Ovary (tissue), 9 donors: ENCODE measurements around the gene CASK. TPM values are rescaled to one million over a fixed set of nuclear protein-coding genes. Genes with fewer than 3 reads are reported as not detected.

ENCODE experiments used
- DNase-seq, 5 donors: peaks; one replicate each; pipeline ENCODE4 v3.0.0-alpha.2; 2019 to 2020
- H3K27ac ChIP-seq, 2 donors: fragments of 200-600 bp; one replicate each; pipeline versions ENCODE4 v1.5.1 to v1.8.0; 2019 to 2022
- H3K27me3 ChIP-seq: fragments of 200-600 bp; one replicate; pipeline ENCODE4 v1.8.0; 2022
- H3K36me3 ChIP-seq: fragments of 200-600 bp; sonication (generic); one replicate; pipeline ENCODE4 v1.5.1; 2019
- H3K4me1 ChIP-seq: one replicate; pipeline ENCODE4 v1.8.1; 2013; ENCODE audit warnings: mild to moderate bottlenecking, moderate library complexity; ENCODE audit not compliant: insufficient read depth
- H3K4me3 ChIP-seq: fragments of 200-600 bp; sonication (generic); one replicate; pipeline ENCODE4 v1.5.1; 2017
- H3K9me3 ChIP-seq, 2 donors: fragments of 200-600 bp in 1 of 2; sonication (generic) in 1 of 2; one replicate each; pipeline versions ENCODE4 v1.5.1 to v1.8.1; 2013 to 2019; ENCODE audit warnings: mild to moderate bottlenecking in 1 of 2, moderate library complexity in 1 of 2
- EP300 ChIP-seq: sonication (generic); formaldehyde crosslinking; IDR thresholded peaks from one replicate; pipeline ENCODE4 v1.6.1; 2017; ENCODE audit warnings: antibody characterized with exemption
- POLR2A ChIP-seq: fragments of 450-650 bp; IDR thresholded peaks from one replicate; pipeline ENCODE4 v1.6.1; 2017; ENCODE audit warnings: antibody characterized with exemption, mild to moderate bottlenecking, moderate library complexity
- WGBS, 3 donors: extraction: QIAGEN DNeasy Blood & Tissue Kit in 1 of 3; methylation state at CpG; one replicate each; pipeline versions ENCODE4 v1.1.5 to v1.1.7; 2013 to 2017; 5-methylcytosine and 5-hydroxymethylcytosine counted together
- intact Hi-C, 4 donors: fragments of 100-400 bp; cut with DNase I; formaldehyde crosslinking; loops; one replicate each; pipeline versions ENCODE4 v1.11.0 to v1.15.1; 2022 to 2023
- polyA plus RNA-seq, 2 donors: library from polyadenylated mRNA; stranded (reverse); fragments of 200-250 nt in 1 of 2; fragments of 350-450 nt in 1 of 2; fragmentation: Illumina TruSeq in 1 of 2; extraction: RNeasy Lipid Tissue Mini Kit (QIAGEN cat#74804) in 1 of 2; gene quantifications; one replicate each; pipeline ENCODE4 v1.2.3, GENCODE V29; 2013 to 2014
- total RNA-seq, 7 donors: library from RNA; depleted of rRNA in 2 of 7; stranded (reverse); fragments of >200 nt in 2 of 7; fragmentation: NEBNext Ultra II Directional in 3 of 7; extraction: Animal tissue kit (Norgen Biotek cat#: 25700) in 3 of 7; gene quantifications; one replicate each; pipeline versions ENCODE4 v1.1.0 to v1.2.4, GENCODE V29; 2016 to 2023
- TF ChIP-seq, protein P1 (sequence below), 3 donors: fragments of 450-650 bp in 2 of 3; fragments of 200-600 bp in 1 of 3; IDR thresholded peaks; one replicate each; pipeline versions ENCODE4 v1.5.1 to v1.8.0; 2016 to 2022; ENCODE audit warnings: antibody characterized with exemption in 3 of 3, mild to moderate bottlenecking in 1 of 3
- donor health status: DM: no; HTN: no; CAD: no; lungs with moderate emphysema.
- donor health status: DM: no; HTN: no; CAD: no.
- donor health status: Bipolar disorder and iron deficiency.
- donor health status: DM: yes; HTN: yes; CAD: no.
- donor health status: DM: no; HTN: no; CAD: no.
- donor health status: DM: yes; HTN: yes; CAD: no.

CASK gene
- total and polyA plus RNA-seq, 9 donors: 11.3 to 70.9 (median 36.8) TPM

DNA sequence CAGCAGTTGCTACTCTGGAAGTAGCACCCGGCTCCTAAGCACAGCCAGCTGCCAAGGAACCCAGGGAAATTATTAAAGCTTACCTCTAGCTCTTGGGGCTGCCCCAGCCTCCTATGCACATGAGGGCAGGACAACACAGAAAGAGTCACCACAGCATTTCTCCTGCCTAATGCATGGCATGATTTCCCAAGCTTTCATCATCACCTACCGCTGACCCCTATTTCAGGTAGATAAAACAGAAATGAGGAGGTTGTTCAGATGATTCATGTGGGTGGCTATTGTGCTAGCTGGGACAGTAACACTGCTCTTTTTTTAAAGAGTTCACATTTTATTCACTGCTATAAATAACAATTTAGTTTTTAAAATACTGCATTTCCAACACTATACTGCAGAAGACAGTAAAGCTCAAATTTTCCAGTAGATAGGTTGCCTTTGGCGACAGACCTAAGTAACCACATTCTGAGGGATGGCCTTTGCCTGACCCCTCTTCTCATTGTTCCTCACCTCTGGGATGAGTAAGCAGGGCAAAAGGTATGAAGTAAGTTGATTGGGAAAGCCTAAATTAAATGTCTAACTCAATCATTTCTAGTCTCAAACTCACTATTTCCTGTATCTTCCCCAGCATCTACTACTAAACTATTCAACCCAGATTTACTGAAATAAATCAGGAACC, 16.7 kb downstream of the CASK start:
- Histone ChIP-seq H3K9me3 (no peaks in the 10 kb centered on the region), H3K4me1 (no peaks in the 10 kb centered on the region), H3K36me3 (no peaks in the 10 kb centered on the region), H3K27me3 (no peaks in the 10 kb centered on the region), H3K4me3 (no peak overlapping the region), H3K27ac (no peak overlapping the region)
- no peak for DNase-seq
- intact Hi-C loops: no loop called here
- TF ChIP-seq, protein P1, sequence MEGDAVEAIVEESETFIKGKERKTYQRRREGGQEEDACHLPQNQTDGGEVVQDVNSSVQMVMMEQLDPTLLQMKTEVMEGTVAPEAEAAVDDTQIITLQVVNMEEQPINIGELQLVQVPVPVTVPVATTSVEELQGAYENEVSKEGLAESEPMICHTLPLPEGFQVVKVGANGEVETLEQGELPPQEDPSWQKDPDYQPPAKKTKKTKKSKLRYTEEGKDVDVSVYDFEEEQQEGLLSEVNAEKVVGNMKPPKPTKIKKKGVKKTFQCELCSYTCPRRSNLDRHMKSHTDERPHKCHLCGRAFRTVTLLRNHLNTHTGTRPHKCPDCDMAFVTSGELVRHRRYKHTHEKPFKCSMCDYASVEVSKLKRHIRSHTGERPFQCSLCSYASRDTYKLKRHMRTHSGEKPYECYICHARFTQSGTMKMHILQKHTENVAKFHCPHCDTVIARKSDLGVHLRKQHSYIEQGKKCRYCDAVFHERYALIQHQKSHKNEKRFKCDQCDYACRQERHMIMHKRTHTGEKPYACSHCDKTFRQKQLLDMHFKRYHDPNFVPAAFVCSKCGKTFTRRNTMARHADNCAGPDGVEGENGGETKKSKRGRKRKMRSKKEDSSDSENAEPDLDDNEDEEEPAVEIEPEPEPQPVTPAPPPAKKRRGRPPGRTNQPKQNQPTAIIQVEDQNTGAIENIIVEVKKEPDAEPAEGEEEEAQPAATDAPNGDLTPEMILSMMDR (IDR thresholded peaks at IDR 0.05): no peak
- TF ChIP-seq POLR2A (no peak), EP300 (no peak)
- 72 to 88% (median 87%) methylated on average over 3 of the region's 3 CpGs for WGBS, 3 donors

DNA sequence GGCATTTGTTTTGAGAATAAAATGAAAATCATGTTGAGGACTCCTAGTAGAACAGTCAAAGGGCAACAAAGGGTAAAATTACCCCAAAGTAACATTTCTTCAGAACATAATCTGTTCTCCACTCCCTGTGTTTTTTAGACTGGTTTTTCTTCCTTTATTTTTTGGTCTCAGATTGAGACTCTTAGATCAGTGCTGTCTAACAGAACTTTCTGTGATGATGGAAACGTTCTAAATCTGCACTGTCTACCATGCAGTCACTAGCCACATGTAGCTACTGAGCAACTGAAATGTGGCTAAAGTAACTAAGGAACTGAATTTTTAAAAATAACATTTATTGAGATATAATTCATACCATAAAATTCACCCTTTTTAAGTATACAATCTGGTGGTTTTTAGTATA, 19.8 kb downstream of the CASK start:
- WGBS, 3 donors: 46 to 59% (median 51%) methylated on average over 1 of the region's 1 CpG
- Histone ChIP-seq H3K9me3 (no peaks in the 10 kb centered on the region), H3K4me1 (no peaks in the 10 kb centered on the region), H3K27me3 (no peaks in the 10 kb centered on the region), H3K4me3 (no peak overlapping the region), H3K27ac (no peak overlapping the region), H3K36me3 (no peaks in the 10 kb centered on the region)
- TF ChIP-seq POLR2A: no peak
- no peak for TF ChIP-seq EP300
- TF ChIP-seq, protein P1 (IDR thresholded peaks at IDR 0.05): no peak
- intact Hi-C loops: no loop called here
- no peak for DNase-seq

DNA sequence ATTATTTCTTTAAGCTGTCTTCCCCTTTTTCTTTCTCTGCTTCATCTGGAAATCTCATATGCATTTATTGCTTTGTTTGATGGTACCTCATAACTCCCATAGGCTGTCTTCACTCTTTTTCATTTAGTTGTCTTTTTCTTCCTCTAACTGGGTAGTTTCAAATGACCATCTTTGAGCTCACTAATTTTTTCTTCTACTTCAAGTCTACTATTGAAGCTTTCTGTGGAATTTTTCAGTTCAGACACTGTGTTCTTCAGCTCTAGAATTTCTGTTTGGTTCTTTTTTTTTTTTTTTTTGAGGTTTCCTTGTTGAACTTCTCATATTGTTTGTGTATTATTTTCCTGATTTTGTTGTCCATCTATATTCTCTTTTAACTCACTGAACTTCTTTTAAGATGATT, 23.0 kb downstream of the CASK start:
- H3K4me3 ChIP-seq: no peak overlapping the region
- H3K36me3 ChIP-seq: no peaks in the 10 kb centered on the region
- H3K27ac ChIP-seq: no peak overlapping the region
- no peak for DNase-seq
- H3K4me1 ChIP-seq: no peaks in the 10 kb centered on the region
- H3K27me3 ChIP-seq: no peaks in the 10 kb centered on the region
- intact Hi-C loops: no loop called here
- TF ChIP-seq, protein P1 (IDR thresholded peaks at IDR 0.05): no peak
- no peak for TF ChIP-seq POLR2A
- TF ChIP-seq EP300: no peak
- no peaks in the 10 kb centered on the region for H3K9me3 ChIP-seq

DNA sequence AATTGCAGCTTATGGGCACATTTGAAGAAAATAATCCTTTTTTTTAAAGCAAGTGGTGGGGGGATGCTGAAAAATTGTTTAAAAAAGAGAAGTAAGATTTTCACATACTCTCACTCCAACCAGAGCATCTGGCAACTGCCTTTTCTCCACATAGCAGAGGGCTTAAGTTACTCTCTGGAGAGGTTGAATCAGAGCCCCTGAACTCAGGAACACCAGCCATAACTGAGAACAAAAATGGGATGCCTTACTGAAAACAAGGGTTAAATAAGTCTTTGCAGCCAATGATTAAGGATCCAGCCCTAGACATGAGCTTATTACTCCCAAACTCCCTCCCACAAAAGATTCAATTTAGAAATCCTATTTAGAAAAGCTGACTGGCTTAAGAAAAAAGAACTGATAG, 27.5 kb downstream of the CASK start:
- H3K27me3 ChIP-seq: no peaks in the 10 kb centered on the region
- H3K36me3 ChIP-seq: no peaks in the 10 kb centered on the region
- TF ChIP-seq EP300: no peak
- TF ChIP-seq, protein P1 (IDR thresholded peaks at IDR 0.05): no peak
- TF ChIP-seq POLR2A: no peak
- H3K4me1 ChIP-seq: no peaks in the 10 kb centered on the region
- H3K27ac ChIP-seq: no peak overlapping the region
- H3K4me3 ChIP-seq: no peak overlapping the region
- DNase-seq: no peak
- no peaks in the 10 kb centered on the region for H3K9me3 ChIP-seq
- intact Hi-C loops: no loop called here
